Vagina (tissue), 2 donors: Measurements from ENCODE around the gene CHRNA4. TPM values are rescaled to one million over a fixed set of nuclear protein-coding genes. Genes with fewer than 3 reads are reported as not detected.

Source experiments
- DNase-seq, 2 donors: peaks; one replicate each; pipeline ENCODE4 v3.0.0-alpha.2; 2017; ENCODE audit errors: extremely low spot score in 2 of 2
- H3K27ac ChIP-seq: fragments of 200-600 bp; sonication (generic); one replicate; pipeline ENCODE4 v1.5.1; 2019
- H3K27me3 ChIP-seq: fragments of 200-600 bp; sonication (generic); one replicate; pipeline ENCODE4 v1.5.1; 2019
- H3K36me3 ChIP-seq, 2 donors: fragments of 200-600 bp; sonication (generic); one replicate each; pipeline ENCODE4 v1.5.1; 2017 to 2019
- H3K4me1 ChIP-seq: fragments of 200-600 bp; sonication (generic); one replicate; pipeline ENCODE4 v1.5.1; 2019
- H3K4me3 ChIP-seq, 2 donors: fragments of 200-600 bp; sonication (generic); 1 replicate in 1 of 2; 2 replicates in 1 of 2; pipeline ENCODE4 v1.5.1; 2016 to 2019
- H3K9me3 ChIP-seq: fragments of 200-600 bp; sonication (generic); one replicate; pipeline ENCODE4 v1.5.1; 2019
- CTCF ChIP-seq, 3 experiments: fragments of 450-650 bp in 2 of 3; fragments of 200-600 bp in 1 of 3; sonication (generic) in 1 of 3; IDR thresholded peaks; one replicate each; pipeline ENCODE4 v1.5.1; 2017 to 2019; ENCODE audit warnings: antibody characterized with exemption in 3 of 3, mild to moderate bottlenecking in 2 of 3, moderate library complexity in 2 of 3
- POLR2A ChIP-seq, 2 donors: fragments of 450-650 bp; IDR thresholded peaks; one replicate each; pipeline ENCODE4 v1.6.1; 2017; ENCODE audit warnings: antibody characterized with exemption in 2 of 2, mild to moderate bottlenecking in 2 of 2, moderate library complexity in 2 of 2
- POLR2AphosphoS5 ChIP-seq, 2 donors: sonication (generic); formaldehyde crosslinking; IDR thresholded peaks; one replicate each; pipeline ENCODE4 v1.9.0; 2017; ENCODE audit warnings: antibody characterized with exemption in 2 of 2, mild to moderate bottlenecking in 2 of 2, low read depth in 1 of 2; ENCODE audit not compliant: insufficient read depth in 1 of 2
- intact Hi-C: fragments of 100-400 bp; cut with DNase I; formaldehyde crosslinking; loops from one replicate; pipeline ENCODE4 v1.15.1; 2023
- total RNA-seq: library from RNA; depleted of rRNA; stranded (reverse); fragments of >200 nt; gene quantifications from one replicate; pipeline ENCODE4 v1.2.3, GENCODE V29; 2016

Gene CHRNA4
- total RNA-seq, 1 donor from 2014 or later: 0.25 TPM

DNA sequence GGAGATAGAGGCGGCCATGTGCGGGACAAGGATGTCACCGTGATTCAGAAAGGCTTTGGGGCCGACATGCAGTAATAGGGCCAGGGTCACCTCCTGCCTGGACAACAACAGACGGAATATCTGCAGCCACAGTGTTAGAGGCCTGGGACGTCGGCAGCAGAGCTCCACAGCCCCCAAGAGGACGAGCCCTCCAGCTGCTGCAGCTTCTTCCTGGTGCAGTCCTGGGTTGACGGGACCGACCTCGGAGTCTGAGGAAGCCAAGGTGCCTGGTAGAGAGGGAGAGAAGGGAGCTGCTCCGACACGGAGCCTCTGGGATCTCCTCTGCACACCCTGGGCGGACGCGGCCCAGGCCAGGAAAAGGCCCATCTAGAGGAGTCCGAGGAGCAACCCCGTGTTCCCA, 23.2 kb upstream of the CHRNA4 start:
- DNase-seq: no peak
- no peak overlapping the region for H3K4me3 ChIP-seq

GRCh38 chr20:63383556-63383955, 22.4 kb upstream of the CHRNA4 start:
- no peaks in the 10 kb centered on the region for H3K27me3 ChIP-seq
- no peak for DNase-seq
- intact Hi-C loops: no loop called here

More for the DNA sequence above, 23.2 kb upstream of the CHRNA4 start:
- Histone ChIP-seq H3K27ac (no peak overlapping the region), H3K27me3 (no peaks in the 10 kb centered on the region), H3K36me3 (no peaks in the 10 kb centered on the region), H3K4me1 (no peaks in the 10 kb centered on the region), H3K9me3 (peaks cover 3% of the 10 kb centered on the region)
- intact Hi-C loops: no loop called here
- TF ChIP-seq POLR2AphosphoS5 (IDR thresholded peaks at IDR 0.05; ENCODE audit: insufficient read depth in 1 of 2, low read depth in 1 of 2) (no peak), CTCF (IDR thresholded peaks at IDR 0.05) (no peak), POLR2A (IDR thresholded peaks at IDR 0.05) (no peak)

GRCh38 chr20:63382551-63383300, 21.6 kb upstream of the CHRNA4 start:
- no peak overlapping the region for H3K27ac ChIP-seq
- no peak for TF ChIP-seq CTCF (IDR thresholded peaks at IDR 0.05)
- TF ChIP-seq POLR2A (IDR thresholded peaks at IDR 0.05): no peak
- TF ChIP-seq POLR2AphosphoS5 (IDR thresholded peaks at IDR 0.05; ENCODE audit: insufficient read depth in 1 of 2, low read depth in 1 of 2): no peak
- H3K4me1 ChIP-seq: no peaks in the 10 kb centered on the region
- intact Hi-C loops: no loop called here
- DNase-seq: no peak
- H3K36me3 ChIP-seq: no peaks in the 10 kb centered on the region
- no peak overlapping the region for H3K4me3 ChIP-seq
- no peaks in the 10 kb centered on the region for H3K27me3 ChIP-seq
- H3K9me3 ChIP-seq: peaks cover 3% of the 10 kb centered on the region

More at GRCh38 chr20:63383556-63383955, 22.4 kb upstream of the CHRNA4 start:
- H3K4me3 ChIP-seq: no peak overlapping the region
- no peak for TF ChIP-seq POLR2A (IDR thresholded peaks at IDR 0.05)
- no peak for TF ChIP-seq POLR2AphosphoS5 (IDR thresholded peaks at IDR 0.05; ENCODE audit: insufficient read depth in 1 of 2, low read depth in 1 of 2)
- TF ChIP-seq CTCF (IDR thresholded peaks at IDR 0.05): no peak
- no peaks in the 10 kb centered on the region for H3K36me3 ChIP-seq
- H3K27ac ChIP-seq: no peak overlapping the region
- peaks cover 3% of the 10 kb centered on the region for H3K9me3 ChIP-seq
- no peaks in the 10 kb centered on the region for H3K4me1 ChIP-seq

DNA sequence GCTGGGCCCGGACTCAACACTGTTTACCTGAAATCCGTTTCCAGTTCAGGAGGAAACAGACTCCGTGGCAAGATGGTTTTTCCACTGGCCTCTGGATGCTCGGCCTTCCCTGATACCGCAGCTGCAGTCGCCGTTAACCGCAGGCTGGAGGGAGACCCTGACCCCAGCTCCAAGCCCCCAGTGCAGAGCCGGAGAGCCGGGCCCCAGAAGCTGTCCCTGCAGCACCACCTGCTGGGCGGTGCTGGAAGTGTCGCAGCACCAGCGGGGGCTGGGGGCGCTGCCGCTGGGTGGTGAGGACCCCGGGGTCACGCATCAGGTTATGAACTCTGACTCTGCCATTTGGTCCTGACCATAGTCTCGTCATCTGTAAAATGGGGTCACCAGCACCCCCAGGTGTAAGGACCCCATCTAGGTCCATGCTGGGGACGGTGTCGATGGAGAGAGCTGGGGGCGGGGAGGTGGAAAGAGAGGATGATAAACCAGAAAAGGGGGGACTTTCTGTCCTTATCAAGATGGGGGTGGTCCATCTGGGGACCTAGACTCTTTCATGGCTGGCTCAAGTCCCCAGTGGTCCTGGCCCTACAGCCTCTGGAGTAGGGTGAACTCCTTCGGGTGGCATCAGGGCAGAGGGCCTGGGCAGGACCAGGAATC, 20.8 kb upstream of the CHRNA4 start:
- TF ChIP-seq CTCF (IDR thresholded peaks at IDR 0.05) (peak; percentile 44 to 79 (median 69)), POLR2A (IDR thresholded peaks at IDR 0.05) (no peak), POLR2AphosphoS5 (IDR thresholded peaks at IDR 0.05; ENCODE audit: insufficient read depth in 1 of 2, low read depth in 1 of 2) (no peak)
- DNase-seq: no peak
- H3K27me3 ChIP-seq: no peaks in the 10 kb centered on the region
- H3K4me1 ChIP-seq: no peaks in the 10 kb centered on the region
- H3K4me3 ChIP-seq: no peak overlapping the region
- peaks cover 3% of the 10 kb centered on the region for H3K9me3 ChIP-seq
- no peak overlapping the region for H3K27ac ChIP-seq
- intact Hi-C loops: no loop called here
- no peaks in the 10 kb centered on the region for H3K36me3 ChIP-seq
